ENCODE measurements around the gene IDH1. TPM values are rescaled to one million over a fixed set of nuclear protein-coding genes. Genes with fewer than 3 reads are reported as not detected.

IDH1 gene
- polyA plus RNA-seq, 6 donors from 2014 or later: 6.7 to 10.6 (median 8.7) TPM

DNA sequence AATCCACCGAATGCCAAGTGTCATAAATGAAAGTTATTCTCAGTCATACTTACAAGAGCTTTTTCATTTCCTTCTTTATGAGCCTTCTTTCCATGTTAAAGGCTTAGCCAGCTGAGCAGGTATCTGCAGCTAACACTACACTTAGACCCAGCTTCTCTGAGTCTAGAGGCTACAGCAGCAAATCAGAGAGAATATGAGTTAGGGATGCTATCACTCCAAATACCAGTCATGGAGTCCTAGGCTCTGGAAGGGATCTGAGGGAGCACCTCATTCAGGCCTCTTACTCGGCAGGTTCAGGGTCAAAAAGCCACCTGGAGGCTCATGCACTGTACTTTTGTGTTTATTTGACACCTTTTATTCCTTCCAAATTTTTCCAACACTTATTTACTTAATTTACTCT lies 68.0 kb downstream of the IDH1 start:
- peaks cover 0 to 14% (median 0%) of the 10 kb centered on the region in 3 donors for H3K4me1 Mint-ChIP-seq
- H3K36me3 Mint-ChIP-seq: no peaks in the 10 kb centered on the region
- DNase-seq (no peak), ATAC-seq (ENCODE audit: low read depth in 2 of 2) (no peak)
- peaks cover 14 to 34% (median 19%) of the 10 kb centered on the region in 3 donors for H3K27me3 Mint-ChIP-seq
- no peak overlapping the region for H3K27ac Mint-ChIP-seq
- H3K4me3 Mint-ChIP-seq: no peak overlapping the region
- no peaks in the 10 kb centered on the region for H3K9me3 Mint-ChIP-seq

DNA sequence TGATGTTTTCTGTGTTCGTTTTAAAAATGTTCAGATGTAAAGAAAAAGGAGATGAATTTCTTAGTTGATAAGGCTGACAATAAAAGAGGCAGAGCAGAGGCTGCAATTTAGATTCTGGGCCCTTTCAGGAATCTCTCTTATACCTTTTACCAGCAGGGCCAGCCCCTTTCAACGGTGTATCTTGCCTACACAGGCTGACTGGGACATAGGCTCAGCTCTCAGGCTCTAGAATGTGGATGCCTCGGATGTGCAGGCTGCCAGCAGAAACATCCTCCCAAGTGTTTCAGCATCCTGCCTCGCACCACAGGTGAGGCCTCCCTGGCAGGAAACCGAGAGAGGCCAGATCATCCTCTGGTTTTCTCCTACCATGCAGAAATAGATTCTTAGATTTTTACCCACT lies 68.4 kb downstream of the IDH1 start:
- H3K36me3 Mint-ChIP-seq: no peaks in the 10 kb centered on the region
- H3K4me3 Mint-ChIP-seq: peak overlapping the region in 1 of 8 donors; percentile 9
- no peak for ATAC-seq (ENCODE audit: low read depth in 2 of 2)
- H3K4me1 Mint-ChIP-seq: peaks cover 0 to 14% (median 0%) of the 10 kb centered on the region in 3 donors
- no peaks in the 10 kb centered on the region for H3K9me3 Mint-ChIP-seq
- H3K27ac Mint-ChIP-seq: peak overlapping the region in 1 of 6 donors; percentile 12
- peaks cover 14 to 34% (median 19%) of the 10 kb centered on the region in 3 donors for H3K27me3 Mint-ChIP-seq
- no peak for DNase-seq

Other genes starting within 250 kb of the IDH1 start
- gene PLEKHM3, start 229.5 kb downstream of the IDH1 start, polyA plus RNA-seq (ENCODE audit: low read depth in 6 of 6): 1 to 10 TPM; 1.3 to 7.7 (median 3.7) TPM
- not detected for gene CRYGD, start 130.5 kb downstream of the IDH1 start, polyA plus RNA-seq (ENCODE audit: low read depth in 6 of 6)
- not detected for gene CRYGC, start 125.2 kb downstream of the IDH1 start, polyA plus RNA-seq (ENCODE audit: low read depth in 6 of 6)
- gene CRYGB, start 108.9 kb downstream of the IDH1 start, polyA plus RNA-seq (ENCODE audit: low read depth in 6 of 6): not detected
- gene CRYGA, start 91.5 kb downstream of the IDH1 start, polyA plus RNA-seq (ENCODE audit: low read depth in 6 of 6): not detected
- gene C2orf80, start 65.0 kb downstream of the IDH1 start, polyA plus RNA-seq (ENCODE audit: low read depth in 6 of 6): not detected
- gene PIKFYVE, start 11.2 kb upstream of the IDH1 start, polyA plus RNA-seq (ENCODE audit: low read depth in 6 of 6): 10 to 100 TPM in 5 of 6 donors, 1 to 10 TPM in 1; 3.6 to 16.8 (median 13.9) TPM
- under 1 TPM in 4 of 6 donors, not detected in 2; 0.09 to 0.42 (median 0.23) TPM for gene PTH2R, start 151.7 kb upstream of the IDH1 start, polyA plus RNA-seq (ENCODE audit: low read depth in 6 of 6)